GM18909 (cell line): Measurements from ENCODE around the gene CDH13.
"Not testable (repeated sequence)": the region's sequence is repeated elsewhere in the genome, so short reads cannot be mapped to it uniquely, and the experiment has no call there.

Experiments
- ATAC-seq: cut with Tn5 transposase; IDR thresholded peaks from one replicate; pipeline ENCODE4 v1.9.1; 2021; ENCODE audit warnings: mild to moderate bottlenecking; ENCODE audit not compliant: unreplicated experiment, poor library complexity

CDH13 gene

DNA sequence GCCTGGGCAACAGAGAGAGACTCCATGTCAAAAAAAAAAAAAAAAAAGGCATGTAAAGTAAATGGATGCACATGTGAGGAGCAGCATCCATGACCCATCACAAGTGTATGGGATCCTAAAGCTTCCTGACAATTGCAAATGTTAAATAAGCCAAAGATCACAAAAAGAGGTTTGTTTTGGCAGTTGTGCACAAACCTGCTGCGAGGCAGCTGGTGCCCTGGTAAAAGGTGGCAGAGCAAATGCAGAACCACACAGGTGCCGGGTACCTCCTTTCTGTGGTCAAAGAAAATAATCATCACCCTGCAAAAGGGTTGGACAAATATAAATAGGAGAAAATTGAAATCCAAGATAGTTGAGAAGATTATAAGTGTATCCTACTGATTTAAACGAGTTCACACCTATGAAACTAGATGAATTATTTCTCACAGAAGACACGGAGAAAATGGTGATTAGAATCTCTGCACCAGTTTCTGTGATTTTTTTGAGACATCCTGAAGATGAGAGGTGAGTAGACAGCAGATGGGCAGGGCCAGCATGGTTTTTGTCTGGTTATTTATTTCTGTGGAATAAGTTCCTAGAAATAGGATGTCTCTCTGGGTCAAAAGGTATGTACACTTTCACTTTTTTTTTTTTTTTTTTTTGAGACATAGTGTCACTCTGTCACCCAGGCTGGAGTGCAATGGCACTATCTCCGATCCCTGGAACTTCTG lies 291.3 kb downstream of the CDH13 start:
- no peak for ATAC-seq

DNA sequence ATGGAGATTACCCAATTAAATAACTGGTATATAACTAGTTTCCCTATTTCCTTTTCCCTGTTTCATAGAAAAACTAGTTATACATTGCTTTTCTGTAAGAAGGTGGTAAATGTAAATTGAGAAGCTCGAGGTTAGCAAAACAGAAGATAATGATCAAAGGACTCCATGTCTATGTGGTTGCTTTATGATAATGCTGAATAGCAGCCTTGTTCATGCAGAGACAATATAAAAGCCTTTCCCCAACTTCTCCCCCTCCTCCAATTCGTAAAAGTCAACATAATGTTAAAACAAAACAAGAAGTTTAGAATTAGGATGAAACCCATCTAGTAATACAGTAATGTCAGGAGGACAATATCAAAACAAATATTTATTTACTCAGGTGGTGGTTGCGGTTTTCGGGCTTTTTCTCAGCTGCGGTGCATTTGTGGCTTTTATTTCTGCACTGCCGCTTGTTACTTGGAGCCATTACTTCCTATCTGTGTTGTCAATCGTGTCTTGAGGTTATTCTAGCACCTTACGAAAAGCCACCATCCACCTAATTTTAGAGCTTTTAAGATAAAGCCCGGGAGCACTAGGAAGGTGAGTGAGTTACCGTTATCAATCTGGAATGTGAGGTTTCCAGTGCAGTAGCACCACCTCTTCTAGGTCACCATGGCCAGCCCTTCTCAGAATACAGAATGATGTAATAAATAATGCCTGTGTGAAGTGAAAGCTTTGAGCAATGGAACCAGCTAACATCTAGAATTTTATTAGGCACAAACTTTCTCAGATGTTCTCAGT lies 297.5 kb downstream of the CDH13 start:
- ATAC-seq = no peak

DNA sequence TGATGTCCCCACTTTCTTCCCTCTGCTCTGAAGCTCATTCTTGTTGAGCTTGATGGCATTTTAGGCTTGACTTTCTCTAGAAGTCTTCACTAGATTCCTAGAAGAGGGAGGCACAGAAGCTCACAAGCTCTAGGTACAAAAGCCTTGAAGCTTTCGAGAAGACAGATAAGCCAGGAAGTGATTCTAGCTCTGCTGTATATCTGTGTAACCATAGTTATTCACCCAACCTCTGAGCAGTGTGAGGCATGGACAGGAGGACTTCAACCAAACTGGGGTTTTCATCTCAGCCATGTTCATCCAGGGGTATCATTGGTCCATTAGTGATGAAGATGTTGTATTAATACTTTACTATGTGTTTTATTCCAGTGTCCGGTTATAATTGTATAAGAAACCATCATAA lies 299.7 kb downstream of the CDH13 start:
- no peak for ATAC-seq

DNA sequence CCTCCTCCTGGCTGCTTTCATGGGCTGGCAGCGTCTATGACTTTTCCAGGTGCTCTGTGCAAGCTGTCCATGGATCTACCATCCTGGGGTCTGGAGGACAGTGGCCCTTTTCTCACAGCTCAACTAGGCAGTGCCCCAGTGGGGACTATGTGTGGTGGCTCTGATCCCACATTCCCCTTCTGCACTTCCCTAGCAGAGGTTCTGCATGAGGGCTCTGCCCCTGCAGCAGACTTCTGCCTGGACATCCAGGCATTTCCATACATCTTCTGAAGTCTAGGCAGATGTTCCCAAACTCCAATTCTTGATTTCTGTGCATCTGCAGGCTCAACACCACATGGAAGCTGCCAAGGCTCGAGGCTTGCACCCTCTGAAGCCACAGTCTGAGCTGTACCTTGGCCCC lies 307.2 kb downstream of the CDH13 start:
- not testable (repeated sequence) for ATAC-seq

DNA sequence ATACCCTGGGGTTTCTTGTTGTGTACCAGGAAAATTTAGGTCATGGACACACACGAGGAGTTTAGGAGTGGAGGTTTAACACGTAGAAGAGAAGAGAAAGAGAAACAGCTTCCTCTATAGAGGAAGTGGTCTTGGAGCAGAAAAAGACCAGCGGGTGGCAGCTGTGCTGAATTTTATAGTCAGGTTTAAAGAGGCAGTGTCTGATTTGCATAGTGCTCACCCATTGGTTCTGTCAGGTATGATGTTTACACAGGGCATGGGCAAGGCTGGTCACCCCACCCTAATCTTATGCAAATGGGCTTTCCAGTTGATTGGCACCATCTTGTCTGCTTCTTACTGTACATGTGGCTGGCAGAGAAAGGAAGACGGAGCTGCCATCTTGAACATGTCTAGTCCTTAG lies 309.0 kb downstream of the CDH13 start:
- no peak for ATAC-seq

DNA sequence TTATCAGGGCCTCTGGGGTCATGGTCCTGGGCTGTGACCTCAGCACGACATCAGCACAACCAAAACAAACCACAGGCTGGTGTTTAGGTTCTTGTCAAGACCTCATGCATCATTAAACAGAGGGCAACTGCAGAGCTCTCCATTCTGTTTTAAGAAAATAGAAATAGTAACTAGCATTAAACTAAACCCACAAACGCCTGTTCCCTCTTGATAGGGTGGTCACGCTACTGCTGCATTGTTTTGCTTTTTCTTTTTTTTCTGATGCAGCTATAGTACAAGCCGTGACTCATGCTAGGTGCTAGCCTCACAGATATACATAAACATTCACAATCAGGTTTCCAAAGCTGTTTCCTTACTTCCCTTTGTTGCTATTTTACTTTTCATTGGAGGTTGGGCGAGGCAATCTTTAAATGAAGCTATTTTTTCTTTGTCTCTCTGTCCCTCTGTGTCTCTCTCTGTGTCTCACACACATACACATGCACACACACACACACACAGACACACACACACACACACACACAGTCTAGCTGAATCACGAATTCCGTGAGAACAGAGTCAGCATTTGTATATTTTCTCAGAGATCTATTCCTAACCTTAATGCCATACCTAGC lies 310.3 kb downstream of the CDH13 start:
- ATAC-seq = no peak

DNA sequence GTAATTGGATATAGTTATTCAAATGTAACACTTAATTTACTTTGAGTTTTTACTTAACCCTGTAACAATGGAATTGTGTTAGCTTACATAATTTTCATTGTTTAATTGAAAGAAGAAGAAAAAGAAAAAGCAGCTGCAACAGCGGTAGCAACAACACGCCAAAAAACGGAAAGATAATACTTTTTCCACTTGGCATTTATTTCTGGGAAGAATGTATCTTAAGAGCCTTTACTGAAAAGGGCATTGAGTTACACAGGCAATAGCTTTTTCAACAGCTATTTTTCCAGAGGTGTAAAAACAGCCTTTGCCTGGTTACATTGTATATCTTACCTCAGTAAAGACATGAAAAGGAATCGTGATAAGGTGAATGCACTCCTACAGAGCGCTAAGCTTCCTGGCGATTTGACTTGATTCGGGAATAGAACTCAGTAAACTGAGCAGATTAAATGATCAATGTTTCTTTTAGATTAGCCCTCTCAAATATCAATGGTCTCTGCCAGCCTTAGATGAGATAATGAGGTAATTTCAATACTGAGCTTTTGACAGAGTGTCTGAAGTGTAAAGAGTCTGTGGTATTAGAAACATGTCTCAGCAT lies 311.3 kb downstream of the CDH13 start:
- ATAC-seq = no peak

DNA sequence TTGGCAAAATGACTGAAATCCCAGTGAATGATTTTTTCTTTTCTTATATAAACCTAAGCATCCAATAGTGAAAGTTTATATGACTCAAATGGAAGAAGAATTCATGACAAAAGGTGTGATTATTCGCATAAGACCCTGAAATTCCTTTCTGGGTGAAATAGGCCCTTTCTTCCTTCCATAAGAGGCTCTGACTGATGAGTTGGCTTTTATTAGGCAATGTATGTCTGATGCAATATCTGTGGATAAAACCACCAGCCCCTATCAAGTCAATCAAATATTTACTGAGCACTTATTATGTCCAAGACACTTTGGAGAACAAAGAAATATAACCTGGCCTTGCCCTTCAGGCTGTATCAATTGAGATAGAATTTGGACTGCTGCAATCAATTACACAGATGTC lies 316.6 kb downstream of the CDH13 start:
- no peak for ATAC-seq

DNA sequence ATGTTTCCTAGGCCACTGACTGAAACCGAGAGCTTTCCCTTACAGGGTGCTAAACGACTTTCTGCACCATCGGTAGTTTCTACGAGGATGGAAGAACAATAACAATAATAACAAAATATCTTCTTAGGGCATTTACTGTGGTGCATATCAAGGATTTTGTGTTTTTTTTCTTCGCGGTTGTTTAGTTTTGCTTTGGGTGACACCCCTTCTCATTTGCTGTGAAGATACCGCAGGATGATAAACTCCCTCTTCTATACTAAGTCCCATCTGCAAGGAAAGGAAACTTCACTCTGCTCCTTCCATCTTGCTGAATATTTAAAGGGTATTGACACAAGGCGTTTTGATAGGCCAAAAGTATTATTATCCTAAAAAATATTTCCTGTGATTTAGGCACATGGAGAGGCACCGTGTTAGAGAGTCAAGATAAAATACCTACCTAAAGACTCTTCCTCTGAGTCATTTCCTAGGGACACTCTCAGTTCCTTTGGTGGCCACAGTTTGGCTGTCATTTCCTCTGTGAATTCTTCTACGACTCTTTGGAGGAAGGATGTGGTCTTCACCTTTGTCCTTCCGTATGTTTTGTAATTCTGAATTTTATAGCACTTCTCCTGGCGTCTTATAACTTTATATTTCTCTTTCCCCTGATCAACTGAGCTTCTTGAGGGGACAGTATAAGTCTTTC lies 318.8 kb downstream of the CDH13 start:
- ATAC-seq = no peak

DNA sequence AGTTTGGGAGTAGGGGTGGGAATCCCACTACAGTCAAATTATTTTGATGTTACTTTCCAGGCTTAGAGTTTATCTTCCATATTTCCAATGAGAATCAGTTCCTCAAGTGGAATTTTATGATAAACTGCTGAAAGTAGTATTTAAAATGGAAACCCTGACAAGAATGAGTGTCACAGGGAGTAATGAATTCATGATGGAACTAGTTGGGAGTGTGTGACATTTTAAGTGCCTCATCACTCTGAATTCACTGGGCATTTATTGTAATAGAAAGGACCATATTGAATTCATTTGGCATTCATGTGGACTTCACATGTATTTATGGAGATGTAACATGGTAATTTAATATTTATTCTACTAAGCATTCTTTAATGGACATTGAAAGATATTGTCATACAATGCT lies 320.9 kb downstream of the CDH13 start:
- ATAC-seq = no peak

DNA sequence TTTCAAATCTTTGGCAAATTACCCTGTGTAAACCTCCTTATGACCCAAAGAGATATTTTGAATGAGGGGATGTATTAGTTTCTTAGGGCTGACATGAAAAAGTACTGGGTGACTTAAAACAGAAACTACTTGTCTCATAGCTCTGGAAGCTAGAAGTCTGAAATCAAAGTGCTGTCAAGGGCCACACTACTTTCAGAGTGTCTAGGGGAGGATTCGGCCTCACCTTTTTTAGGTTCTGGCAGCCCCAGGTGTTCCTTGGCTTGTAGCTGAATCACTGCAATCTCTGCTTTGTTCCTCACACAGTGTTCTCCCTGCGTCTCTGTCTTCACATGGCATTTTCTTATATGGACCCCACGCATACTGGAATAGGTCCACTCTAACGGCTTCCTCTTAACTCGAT lies 322.2 kb downstream of the CDH13 start:
- no peak for ATAC-seq

DNA sequence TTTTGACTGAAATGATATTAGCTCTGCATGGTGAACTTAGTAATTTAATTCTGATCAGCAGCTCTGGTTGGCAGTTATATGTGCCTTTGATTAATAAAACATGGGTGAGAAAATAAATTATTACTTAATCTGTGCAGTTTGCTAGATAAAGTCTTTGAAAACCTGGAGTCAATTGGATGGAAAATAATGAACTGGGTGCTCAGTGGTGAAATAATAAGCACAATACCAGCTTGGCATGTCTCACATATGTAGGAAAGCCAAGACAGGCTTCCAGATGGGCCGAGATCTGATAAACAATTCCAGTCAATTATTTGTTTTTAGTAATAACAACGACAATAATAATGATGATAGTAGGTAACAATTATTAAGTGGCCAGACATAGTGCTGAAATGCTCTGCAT lies 326.7 kb downstream of the CDH13 start:
- no peak for ATAC-seq

DNA sequence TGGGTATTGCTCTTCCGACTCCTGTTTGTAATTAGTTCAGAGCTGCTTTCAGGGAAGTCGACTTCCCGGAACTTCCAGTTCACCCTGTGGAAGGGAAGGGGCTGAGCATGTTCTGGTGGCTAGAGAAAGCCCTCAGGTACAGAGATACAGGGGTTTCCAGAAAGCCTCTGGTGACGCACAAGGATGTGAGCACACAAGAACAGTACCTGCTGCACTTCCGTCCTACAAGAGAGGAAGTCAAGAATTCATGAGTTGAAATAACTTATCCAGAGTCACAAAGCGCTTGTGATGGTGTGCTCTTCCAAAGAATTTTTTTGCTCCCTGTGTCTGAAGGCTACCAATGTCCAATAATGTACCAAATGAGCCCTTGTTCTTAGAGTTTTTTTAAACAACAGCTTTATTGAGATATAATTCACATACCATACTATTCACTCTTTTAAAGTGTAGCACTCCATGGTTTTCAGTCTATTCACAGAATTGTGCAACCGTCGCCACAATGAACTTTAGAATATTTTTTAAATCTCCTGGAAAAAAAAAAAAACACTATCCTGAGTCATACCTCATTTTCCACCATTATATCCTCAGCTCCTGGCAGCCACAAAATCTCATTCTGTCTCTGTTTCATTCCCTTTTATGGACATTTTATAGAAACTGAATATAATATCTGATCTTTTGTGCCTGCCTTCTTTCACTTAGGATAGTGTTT lies 327.6 kb downstream of the CDH13 start:
- no peak for ATAC-seq

DNA sequence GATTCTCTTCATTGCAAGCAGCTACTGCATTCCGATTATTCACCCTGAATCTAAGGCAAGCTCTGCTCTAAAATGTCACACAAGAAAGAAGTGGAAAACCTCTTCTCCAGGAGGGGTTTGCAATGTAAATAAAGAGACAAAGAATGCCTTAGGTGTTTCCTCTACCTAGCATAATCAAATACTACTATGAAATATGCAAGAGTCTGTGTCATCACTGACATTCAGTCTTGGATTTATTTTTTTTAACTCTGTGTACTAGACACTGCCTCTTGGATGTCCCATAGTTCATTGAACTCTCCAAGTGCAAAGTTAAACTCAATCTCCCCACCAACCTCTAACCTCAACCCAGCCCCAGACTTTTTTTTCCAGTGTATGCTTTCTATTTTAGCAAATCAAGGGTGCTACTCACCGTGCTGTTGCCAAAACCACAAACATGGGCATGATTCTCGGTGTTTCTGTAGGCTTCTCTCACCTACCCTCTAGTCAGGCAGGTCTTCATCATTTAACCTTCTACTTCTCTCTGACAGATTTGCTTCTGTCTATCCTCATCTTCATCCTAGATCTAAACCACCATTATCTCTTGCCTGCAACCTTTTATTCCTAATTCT lies 329.1 kb downstream of the CDH13 start:
- no peak for ATAC-seq

DNA sequence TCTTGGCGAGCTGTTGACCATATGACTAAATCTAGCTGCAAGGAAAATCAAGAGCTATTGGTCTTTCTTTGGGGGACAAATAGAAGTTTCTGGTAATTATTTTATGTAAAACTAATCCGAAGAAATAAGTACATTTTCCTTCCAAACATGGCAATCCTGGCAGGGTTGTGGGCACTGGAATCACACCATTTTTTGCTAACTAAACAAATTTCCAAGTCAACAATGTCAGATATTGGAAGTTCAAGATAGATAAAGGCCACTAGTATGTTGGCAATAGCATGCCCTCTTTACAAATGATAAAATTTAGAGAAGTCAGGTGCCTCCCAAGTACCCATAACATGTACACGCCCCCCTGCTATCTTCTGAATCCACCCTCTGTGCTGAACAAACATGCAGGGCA lies 330.4 kb downstream of the CDH13 start:
- no peak for ATAC-seq

DNA sequence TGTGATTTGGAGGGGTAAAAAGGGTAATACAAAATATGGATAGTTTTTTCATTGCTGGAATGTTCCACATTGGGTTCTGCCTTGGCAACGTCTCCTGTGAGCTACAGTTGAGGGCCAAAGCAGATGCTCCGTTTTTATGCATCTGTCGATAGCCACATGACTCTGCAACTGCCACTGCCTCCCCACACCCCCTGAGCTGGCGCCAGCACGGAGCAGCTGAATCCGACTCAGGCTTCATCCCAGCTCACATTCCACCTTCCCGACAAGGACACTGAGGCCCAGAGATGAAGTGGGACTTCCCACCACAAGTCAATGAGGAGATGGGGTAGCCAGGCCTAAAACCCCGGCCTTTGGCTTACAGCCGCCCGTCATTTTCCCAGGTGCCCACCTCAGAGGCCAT lies 334.1 kb downstream of the CDH13 start:
- ATAC-seq = no peak

DNA sequence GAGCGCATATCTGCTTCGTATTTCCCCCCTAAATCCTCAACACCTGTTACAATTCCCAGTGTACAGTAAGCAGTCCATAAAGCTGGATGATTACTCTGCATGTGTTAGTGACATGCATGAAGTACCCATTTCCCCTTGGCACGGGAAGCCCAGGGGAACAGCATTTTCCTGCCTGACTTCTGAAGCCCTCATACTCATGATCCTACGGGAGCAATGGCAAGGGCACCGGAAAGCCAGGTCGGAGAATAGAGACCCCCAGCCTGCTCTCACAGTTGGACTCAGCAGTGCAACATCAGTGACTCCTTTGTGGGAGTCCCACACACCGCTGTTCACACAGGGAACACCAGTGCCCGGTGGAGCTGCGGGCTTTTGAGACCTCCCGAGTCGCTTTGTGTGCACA lies 336.9 kb downstream of the CDH13 start:
- no peak for ATAC-seq

DNA sequence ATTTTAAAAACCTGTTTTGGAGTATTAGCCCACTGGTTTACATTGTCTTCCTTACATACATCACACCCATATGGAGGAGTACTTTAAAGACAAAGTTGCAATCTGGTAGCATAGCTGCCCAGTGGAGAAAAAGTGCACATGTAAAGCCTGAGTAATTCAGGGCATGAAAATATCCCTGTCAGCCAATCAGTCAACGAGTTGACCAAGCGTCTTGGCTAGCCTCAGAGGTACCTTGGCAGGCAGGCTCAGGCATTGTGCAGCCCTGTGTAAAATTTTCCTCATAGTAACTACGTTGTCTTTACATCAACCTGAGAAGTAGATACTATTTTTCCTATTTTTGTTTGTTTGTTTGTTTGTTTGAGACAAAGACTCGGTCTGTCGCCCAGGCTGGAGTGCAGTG lies 339.0 kb downstream of the CDH13 start:
- ATAC-seq = no peak

DNA sequence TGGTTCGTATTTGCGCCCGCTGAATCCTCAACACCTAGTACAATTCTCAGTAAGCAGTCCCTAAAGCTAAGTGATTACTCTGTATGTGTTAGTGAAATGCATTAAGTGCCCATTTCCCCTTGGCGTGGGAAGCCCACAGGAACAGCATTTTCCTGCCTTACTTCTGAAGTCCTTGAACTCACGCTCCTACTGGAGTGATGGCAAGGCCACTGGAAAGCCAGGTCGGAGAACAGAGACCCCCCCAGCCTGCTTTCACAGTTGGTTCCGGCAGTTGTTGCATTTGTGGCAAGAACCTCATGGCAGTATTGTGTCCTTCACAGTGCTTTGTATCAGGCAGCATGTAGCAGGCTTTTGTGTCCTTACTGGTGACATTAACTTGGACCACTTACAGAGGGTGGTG lies 340.7 kb downstream of the CDH13 start:
- ATAC-seq = no peak

DNA sequence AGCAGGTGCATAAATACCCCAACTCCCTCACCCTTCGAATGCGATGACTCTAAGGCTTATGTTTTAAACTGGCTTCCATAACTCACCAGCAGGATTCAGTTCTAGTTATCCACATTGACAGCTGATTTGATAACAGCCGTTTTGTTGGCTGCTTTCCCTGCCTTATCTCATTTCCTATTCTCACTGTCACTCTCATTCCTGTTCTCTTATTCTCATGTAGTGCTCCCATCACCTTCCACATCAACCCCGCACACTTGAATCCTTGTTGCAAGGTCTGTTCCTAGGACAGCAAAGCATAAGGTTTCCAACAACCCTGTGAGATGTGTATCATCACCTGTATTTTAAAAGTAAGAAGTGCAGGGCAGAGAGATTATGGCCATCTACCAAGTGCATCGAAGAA lies 344.4 kb downstream of the CDH13 start:
- ATAC-seq = no peak
